Activated CD4-positive, alpha-beta T cell treated with anti-CD3 and anti-CD28 coated beads for 36 hours (primary cell): Measurements from ENCODE around the gene METTL2B. TPM values are rescaled to one million over a fixed set of nuclear protein-coding genes. Genes with fewer than 3 reads are reported as not detected.
"Not testable (repeated sequence)": the region's sequence is repeated elsewhere in the genome, so short reads cannot be mapped to it uniquely, and the experiment has no call there.

ENCODE experiments used
- ATAC-seq: fragments of 200-7000 bp; cut with Tn5 transposase; one replicate; pipeline ENCODE4 v1.10.0; 2021; ENCODE audit warnings: mild to moderate bottlenecking, moderate library complexity
- CTCF ChIA-PET: fragments of 350-600 bp; sonication (Branson Sonifier 250); formaldehyde crosslinking; loops from one replicate; lab custom pipeline; 2021; ENCODE audit warnings: antibody characterized with exemption; lab: Charles Lee
- POLR2A ChIA-PET: fragments of 350-600 bp; sonication (Branson Sonifier 250); formaldehyde crosslinking; loops from one replicate; lab custom pipeline; 2021; ENCODE audit warnings: antibody characterized with exemption, inconsistent platforms; lab: Charles Lee
- DNase-seq: peaks from one replicate; pipeline ENCODE4 v3.0.0-alpha.2; 2020
- H3K27ac Mint-ChIP-seq: one replicate; pipeline ENCODE4 v1.8.0; 2021; ENCODE audit warnings: mixed read lengths
- H3K27me3 Mint-ChIP-seq: one replicate; pipeline ENCODE4 v1.8.0; 2021; ENCODE audit warnings: mixed read lengths
- H3K36me3 Mint-ChIP-seq: one replicate; pipeline ENCODE4 v1.8.0; 2021; ENCODE audit warnings: low read depth, mixed read lengths
- H3K4me1 Mint-ChIP-seq: one replicate; pipeline ENCODE4 v1.8.0; 2021; ENCODE audit warnings: mixed read lengths
- H3K4me3 Mint-ChIP-seq: one replicate; pipeline ENCODE4 v1.8.0; 2021; ENCODE audit warnings: mild to moderate bottlenecking, moderate library complexity, mixed read lengths
- H3K9me3 Mint-ChIP-seq: one replicate; pipeline ENCODE4 v1.8.0; 2021; ENCODE audit warnings: low read depth, mixed read lengths
- intact Hi-C, 2 experiments: fragments of 100-400 bp; cut with DNase I in 1 of 2; cut with micrococcal nuclease in 1 of 2; formaldehyde crosslinking; loops; one replicate each; pipeline versions ENCODE4 v1.14.2 to v1.15.1; 2022 to 2024; cut with DNase I, micrococcal nuclease
- total RNA-seq, 2 experiments: library from RNA; stranded (reverse); gene quantifications; one replicate each; pipeline ENCODE4 v1.2.3, GENCODE V29; 2021

The METTL2B gene
- total RNA-seq: 10 to 100 TPM; 36.1 to 40.3 TPM

- ATAC-seq (peak; percentile 93), DNase-seq (peak; percentile 96)
- H3K27me3 Mint-ChIP-seq, H3K9me3 Mint-ChIP-seq: not testable (repeated sequence)
- ChIA-PET POLR2A (interaction anchor here (0.7 to 1.1 kb wide), 2 partner anchors 68 to 103 kb away, joined by 3 read pairs; no protein-coding TSS in a partner anchor), CTCF (interaction anchor here (0.5 to 4.3 kb wide), 10 partner anchors 16 to 386 kb away, joined by 3 to 87 read pairs (median 4); partner anchors contain the start of genes ATP6V1F and RBM28)
- peaks cover 27% of the 10 kb centered on the region for H3K36me3 Mint-ChIP-seq
- H3K4me3 Mint-ChIP-seq: peak within 1 kb of the TSS; percentile 94
- H3K27ac Mint-ChIP-seq: peak within 1 kb of the TSS; percentile 99
- intact Hi-C loops: loop anchor here (1.0 to 5.0 kb wide), 9 partner anchors 17 to 748 kb away; partner anchors contain the start of genes HILPDA (in 2 of the 2), AHCYL2 (in 1 of the 2), ATP6V1F (in 1 of the 2) and CALU (in 1 of the 2)
- peaks cover 31% of the 10 kb centered on the region for H3K4me1 Mint-ChIP-seq
Observed at GRCh38 chr7:128476402-128477335, at the start of gene METTL2B. METTL2B (plus strand) TSS chr7:128476748; CDS start chr7:128476766, 18 bp downstream.

DNA sequence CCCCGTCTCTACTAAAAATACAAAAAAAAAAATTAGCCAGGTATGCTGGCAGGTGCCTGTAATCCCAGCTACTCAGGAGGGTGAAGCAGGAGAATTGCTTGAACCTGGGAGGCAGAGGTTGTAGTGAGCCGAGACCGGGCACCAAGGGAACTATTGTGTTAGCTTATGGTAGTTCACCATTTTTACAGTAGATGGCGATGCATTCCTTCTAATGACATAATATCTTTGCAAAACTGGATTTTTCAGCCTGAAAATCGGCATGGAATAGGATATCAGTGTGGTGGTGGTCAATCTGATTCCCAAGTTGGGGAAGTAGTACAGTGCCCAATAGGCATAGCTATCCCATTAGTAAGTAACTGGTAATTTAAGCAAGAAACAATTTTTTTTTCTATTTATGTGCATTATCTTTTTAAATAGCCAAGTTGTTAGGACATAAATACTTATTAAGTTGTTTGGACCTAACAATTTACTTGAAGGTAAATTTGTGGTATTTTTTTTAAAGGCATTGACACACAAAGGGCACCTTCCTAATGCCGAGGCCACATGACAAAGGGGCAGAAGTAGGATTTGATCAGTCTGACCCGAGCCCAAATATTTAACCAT lies 49.2 kb upstream of the METTL2B start:
- peak; percentile 72 for ATAC-seq
- Mint-ChIP-seq H3K9me3 (no peaks in the 10 kb centered on the region), H3K4me3 (no peak overlapping the region), H3K36me3 (no peaks in the 10 kb centered on the region), H3K27me3 (peaks cover 12% of the 10 kb centered on the region), H3K27ac (no peak overlapping the region), H3K4me1 (no peaks in the 10 kb centered on the region)
- intact Hi-C loops: loop anchor here (1.0 to 5.0 kb wide), 4 partner anchors 32 to 455 kb away; partner anchors contain the start of gene METTL2B (in 1 of the 2)
- peak; percentile 51 for DNase-seq
- POLR2A ChIA-PET: interaction anchor here (0.6 to 1.2 kb wide), 5 partner anchors 28 to 313 kb away, joined by 3 to 4 read pairs (median 3); partner anchors contain the start of gene HILPDA
- CTCF ChIA-PET: interaction anchor here (0.6 to 10.6 kb wide), 38 partner anchors 9 to 761 kb away, joined by 3 to 269 read pairs (median 4); partner anchors contain the start of genes GARIN1A, HILPDA, IMPDH1 and METTL2B

DNA sequence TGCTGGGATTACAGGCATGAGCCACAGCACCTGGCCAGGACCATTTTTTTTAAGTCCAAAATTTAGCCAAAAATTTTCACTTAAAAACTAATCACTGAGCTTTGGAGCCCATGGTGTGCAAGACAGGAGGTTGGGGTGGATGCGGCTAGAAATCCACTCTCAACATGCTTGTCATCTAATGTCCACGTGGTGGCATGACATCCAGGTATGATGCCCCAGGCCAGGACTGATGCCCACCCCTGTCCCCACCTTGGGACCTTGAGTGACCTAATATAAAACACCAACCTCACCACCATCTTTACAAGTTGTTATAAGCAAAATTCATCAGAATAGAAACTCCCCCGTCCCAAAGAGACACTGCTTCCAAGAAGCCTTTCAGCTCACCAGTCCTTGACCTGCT lies 46.3 kb upstream of the METTL2B start:
- H3K9me3 Mint-ChIP-seq: no peaks in the 10 kb centered on the region
- peaks cover 16% of the 10 kb centered on the region for H3K27me3 Mint-ChIP-seq
- ChIA-PET CTCF (interaction anchor here (1.1 to 10.6 kb wide), 4 partner anchors 17 to 45 kb away, joined by 3 to 269 read pairs (median 136); partner anchors contain the start of genes IMPDH1 and METTL2B), POLR2A (no interaction called here)
- no peaks in the 10 kb centered on the region for H3K4me1 Mint-ChIP-seq
- no peaks in the 10 kb centered on the region for H3K36me3 Mint-ChIP-seq
- no peak overlapping the region for H3K4me3 Mint-ChIP-seq
- no peak for ATAC-seq
- intact Hi-C loops: no loop called here
- no peak overlapping the region for H3K27ac Mint-ChIP-seq
- DNase-seq: no peak

- H3K4me3 Mint-ChIP-seq: no peak overlapping the region
- peaks cover 16% of the 10 kb centered on the region for H3K27me3 Mint-ChIP-seq
- H3K36me3 Mint-ChIP-seq: no peaks in the 10 kb centered on the region
- CTCF ChIA-PET: interaction anchor here (0.6 to 10.6 kb wide), 4 partner anchors 13 to 78 kb away, joined by 3 to 269 read pairs (median 6); no protein-coding TSS in a partner anchor
- intact Hi-C loops: no loop called here
- H3K27ac Mint-ChIP-seq: no peak overlapping the region
- no peaks in the 10 kb centered on the region for H3K9me3 Mint-ChIP-seq
- ATAC-seq (no peak), DNase-seq (no peak)
- POLR2A ChIA-PET: no interaction called here
- H3K4me1 Mint-ChIP-seq: no peaks in the 10 kb centered on the region
Observed at GRCh38 chr7:128431221-128431620, 45.3 kb upstream of the METTL2B start.

DNA sequence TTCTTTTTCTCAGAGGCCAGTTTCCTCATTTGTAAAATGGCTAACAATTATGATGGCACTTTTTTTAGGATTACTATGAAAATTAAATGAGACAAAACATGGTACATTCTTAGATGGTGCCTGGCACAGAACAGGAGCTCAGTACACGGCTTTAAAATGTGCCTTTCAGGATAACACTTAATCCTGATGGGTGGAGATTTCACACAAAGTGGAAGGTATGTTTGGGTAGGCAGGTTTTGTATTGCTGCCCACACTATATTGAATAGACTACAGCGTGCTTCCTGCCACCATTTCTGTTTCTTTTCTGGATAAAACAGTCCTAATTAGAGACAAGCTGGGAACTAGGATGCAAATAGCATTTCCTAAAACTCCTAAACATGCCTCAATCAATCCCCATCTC lies 44.8 kb upstream of the METTL2B start:
- ATAC-seq (no peak), DNase-seq (no peak)
- CTCF ChIA-PET: interaction anchor here (0.6 to 10.6 kb wide), 6 partner anchors 12 to 77 kb away, joined by 3 to 269 read pairs (median 4); no protein-coding TSS in a partner anchor
- Mint-ChIP-seq H3K4me1 (no peaks in the 10 kb centered on the region), H3K9me3 (no peaks in the 10 kb centered on the region), H3K27me3 (peaks cover 16% of the 10 kb centered on the region), H3K36me3 (no peaks in the 10 kb centered on the region), H3K27ac (no peak overlapping the region), H3K4me3 (no peak overlapping the region)
- POLR2A ChIA-PET: no interaction called here
- intact Hi-C loops: no loop called here

DNA sequence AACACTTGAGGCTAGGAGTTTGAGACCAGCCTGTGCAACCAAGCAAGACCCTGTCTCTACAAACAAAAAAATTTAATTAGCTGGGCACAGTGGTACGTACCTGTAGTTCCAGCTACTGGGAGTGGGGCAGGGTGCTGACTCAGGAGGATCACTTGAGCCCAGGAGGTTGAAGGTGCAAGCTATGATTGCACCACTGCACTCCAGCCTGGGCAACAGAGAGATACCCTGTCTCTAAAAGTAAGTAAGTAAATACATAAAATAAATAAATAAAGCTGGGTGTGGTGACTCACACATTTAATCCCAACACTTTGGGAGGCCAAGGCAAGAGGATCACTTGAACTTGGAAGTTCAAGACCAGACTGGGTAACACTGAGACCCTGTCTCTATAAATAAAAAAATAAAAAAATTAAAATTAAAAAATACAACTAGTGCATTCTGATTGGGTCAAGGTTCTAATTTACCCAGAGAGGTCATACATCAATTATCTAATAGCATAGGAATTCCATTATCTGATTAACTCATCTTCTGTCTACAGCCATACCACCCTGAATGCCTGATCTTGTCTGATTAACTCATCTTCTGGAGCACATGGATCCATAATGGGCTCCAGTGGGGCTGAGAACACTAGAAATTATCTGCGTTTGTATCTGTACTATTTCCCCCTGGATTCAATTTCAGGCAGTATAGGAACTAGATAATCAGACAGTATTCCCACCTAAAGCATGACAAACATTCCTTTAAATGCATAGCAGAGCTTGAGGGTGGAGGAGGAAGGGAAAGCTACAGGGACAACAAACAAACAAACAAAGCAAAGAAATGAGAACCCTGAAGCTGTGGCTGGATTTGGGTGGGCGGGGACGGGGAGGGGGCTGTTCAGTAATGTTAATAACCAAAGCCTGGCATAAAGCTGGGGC lies 41.9 kb upstream of the METTL2B start:
- no peaks in the 10 kb centered on the region for H3K9me3 Mint-ChIP-seq
- H3K27me3 Mint-ChIP-seq: peaks cover 7% of the 10 kb centered on the region
- intact Hi-C loops: no loop called here
- no peak overlapping the region for H3K4me3 Mint-ChIP-seq
- POLR2A ChIA-PET: no interaction called here
- CTCF ChIA-PET: interaction anchor here (0.6 to 6.2 kb wide), 6 partner anchors 8 to 87 kb away, joined by 3 to 66 read pairs (median 4); no protein-coding TSS in a partner anchor
- no peaks in the 10 kb centered on the region for H3K4me1 Mint-ChIP-seq
- H3K36me3 Mint-ChIP-seq: no peaks in the 10 kb centered on the region
- no peak for ATAC-seq
- DNase-seq: no peak
- no peak overlapping the region for H3K27ac Mint-ChIP-seq

DNA sequence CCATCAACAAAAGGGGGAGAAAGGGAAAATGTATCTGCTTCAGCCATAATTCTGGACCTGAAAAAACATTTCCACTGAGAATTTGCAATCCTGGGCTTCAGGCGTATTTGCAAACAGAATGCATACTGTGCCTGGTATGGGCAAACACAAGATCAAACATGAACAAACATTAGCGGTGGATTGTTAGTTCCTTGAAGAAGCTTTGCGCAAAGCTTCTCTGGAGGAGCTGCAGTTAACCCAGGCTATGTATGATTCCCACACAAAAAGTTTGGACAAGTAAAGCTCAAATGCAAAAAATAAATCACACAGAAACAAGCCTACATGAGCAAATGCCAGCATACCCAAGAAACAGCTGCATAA lies 41.2 kb upstream of the METTL2B start:
- Mint-ChIP-seq H3K4me3 (no peak overlapping the region), H3K4me1 (no peaks in the 10 kb centered on the region), H3K27me3 (peaks cover 5% of the 10 kb centered on the region), H3K36me3 (no peaks in the 10 kb centered on the region), H3K27ac (no peak overlapping the region), H3K9me3 (no peaks in the 10 kb centered on the region)
- ChIA-PET POLR2A (no interaction called here), CTCF (interaction anchor here (1.1 to 6.2 kb wide), 4 partner anchors 9 to 39 kb away, joined by 4 to 66 read pairs (median 6); no protein-coding TSS in a partner anchor)
- DNase-seq: no peak
- intact Hi-C loops: no loop called here
- no peak for ATAC-seq

GRCh38 chr7:128437426-128438332 lies 38.9 kb upstream of the METTL2B start:
- no peaks in the 10 kb centered on the region for H3K4me1 Mint-ChIP-seq
- no peak for DNase-seq
- intact Hi-C loops: no loop called here

DNA sequence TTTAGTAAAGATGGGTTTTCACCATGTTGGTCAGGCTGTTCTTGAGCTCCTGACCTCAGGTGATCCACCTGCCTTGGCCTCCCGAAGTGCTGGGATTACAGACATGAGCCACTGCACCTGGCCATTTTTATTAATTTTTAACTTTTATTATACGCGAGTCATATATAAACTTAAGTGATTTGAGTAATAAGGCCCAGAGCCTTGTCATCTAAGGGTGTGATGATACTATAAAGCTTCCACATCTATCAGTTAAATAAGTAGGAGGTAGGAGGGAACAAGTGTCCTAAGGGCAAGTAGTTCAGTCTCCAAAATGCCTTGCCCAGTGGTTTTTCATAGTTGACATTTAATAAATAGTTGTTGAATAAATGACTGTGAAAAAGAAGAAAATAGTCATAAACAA lies 34.2 kb upstream of the METTL2B start:
- no peaks in the 10 kb centered on the region for H3K27me3 Mint-ChIP-seq
- ChIA-PET POLR2A (no interaction called here), CTCF (interaction anchor here (0.8 to 5.7 kb wide), 2 partner anchors 15 to 19 kb away, joined by 3 to 60 read pairs; no protein-coding TSS in a partner anchor)
- DNase-seq: no peak
- intact Hi-C loops: no loop called here
- no peaks in the 10 kb centered on the region for H3K9me3 Mint-ChIP-seq
- H3K4me3 Mint-ChIP-seq: no peak overlapping the region
- no peak for ATAC-seq
- peaks cover 7% of the 10 kb centered on the region for H3K4me1 Mint-ChIP-seq
- H3K27ac Mint-ChIP-seq: no peak overlapping the region
- H3K36me3 Mint-ChIP-seq: no peaks in the 10 kb centered on the region

More at GRCh38 chr7:128437426-128438332, 38.9 kb upstream of the METTL2B start:
- Mint-ChIP-seq H3K4me3 (no peak overlapping the region), H3K27me3 (peaks cover 3% of the 10 kb centered on the region), H3K27ac (no peak overlapping the region), H3K36me3 (no peaks in the 10 kb centered on the region), H3K9me3 (no peaks in the 10 kb centered on the region)
- ATAC-seq: no peak
- CTCF ChIA-PET: interaction anchor here (0.8 to 6.2 kb wide), 3 partner anchors 11 to 50 kb away, joined by 4 to 66 read pairs (median 8); no protein-coding TSS in a partner anchor
- POLR2A ChIA-PET: no interaction called here
